ENCODE results near the gene TAT.
"Not testable (repeated sequence)": the region's sequence is repeated elsewhere in the genome, so short reads cannot be mapped to it uniquely, and the experiment has no call there.

TAT gene

GRCh38 chr16:71574702-71575101, 2.2 kb downstream of the TAT start:
- H3K9ac ChIP-seq (ENCODE audit: low read depth, low read length): no peak overlapping the region
- H3K36me3 ChIP-seq (ENCODE audit: control insufficient read depth, insufficient read depth, low read length): no peaks in the 10 kb centered on the region
- H3K4me3 ChIP-seq (ENCODE audit: low read depth, low read length): no peak overlapping the region
- H3K27me3 ChIP-seq (ENCODE audit: control insufficient read depth, insufficient read depth, low read length): no peaks in the 10 kb centered on the region
- H3K9me3 ChIP-seq (ENCODE audit: control insufficient read depth, insufficient read depth, low read length): no peaks in the 10 kb centered on the region
- H3K4me1 ChIP-seq (ENCODE audit: control insufficient read depth, insufficient read depth, low read length): no peaks in the 10 kb centered on the region

DNA sequence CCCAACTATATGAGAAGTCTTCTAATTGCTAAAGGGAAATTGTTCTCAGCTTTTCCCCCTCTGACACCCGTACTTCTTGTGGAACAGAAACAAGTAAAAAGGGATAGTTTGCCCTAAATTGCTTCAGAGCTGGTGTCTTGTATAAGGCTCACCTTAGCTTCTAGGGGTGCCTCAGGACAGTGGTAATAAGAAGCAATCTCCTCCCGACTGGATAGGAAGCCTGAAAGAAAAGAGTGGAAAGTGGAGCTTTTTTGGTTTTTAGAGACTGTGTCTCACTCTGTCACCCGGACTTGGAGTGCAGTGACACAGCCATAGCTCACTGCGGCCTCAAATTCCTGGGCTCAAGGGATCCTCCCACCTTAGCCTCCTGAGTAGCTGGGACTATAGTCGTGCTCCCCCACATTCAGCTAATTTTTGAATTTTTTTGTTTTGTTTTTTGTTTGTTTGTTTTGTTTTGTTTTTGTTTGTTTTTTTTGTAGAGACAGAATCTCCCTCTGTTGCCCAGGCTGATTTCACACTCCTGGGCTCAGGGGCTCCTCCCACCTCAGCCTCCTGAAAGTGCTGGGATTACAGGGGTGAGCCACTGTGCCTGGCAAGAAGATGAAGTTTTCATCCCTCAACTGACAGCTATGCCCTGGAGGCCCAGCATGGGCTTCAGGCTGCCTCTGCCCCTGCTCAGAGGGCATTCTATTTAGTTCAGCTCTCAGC, 3.4 kb downstream of the TAT start:
- Histone ChIP-seq H3K36me3 (ENCODE audit: control insufficient read depth, insufficient read depth, low read length) (no peaks in the 10 kb centered on the region), H3K27me3 (ENCODE audit: control insufficient read depth, insufficient read depth, low read length) (no peaks in the 10 kb centered on the region), H3K9ac (ENCODE audit: low read depth, low read length) (no peak overlapping the region), H3K9me3 (ENCODE audit: control insufficient read depth, insufficient read depth, low read length) (no peaks in the 10 kb centered on the region), H3K4me3 (ENCODE audit: low read depth, low read length) (no peak overlapping the region), H3K4me1 (ENCODE audit: control insufficient read depth, insufficient read depth, low read length) (no peaks in the 10 kb centered on the region)

DNA sequence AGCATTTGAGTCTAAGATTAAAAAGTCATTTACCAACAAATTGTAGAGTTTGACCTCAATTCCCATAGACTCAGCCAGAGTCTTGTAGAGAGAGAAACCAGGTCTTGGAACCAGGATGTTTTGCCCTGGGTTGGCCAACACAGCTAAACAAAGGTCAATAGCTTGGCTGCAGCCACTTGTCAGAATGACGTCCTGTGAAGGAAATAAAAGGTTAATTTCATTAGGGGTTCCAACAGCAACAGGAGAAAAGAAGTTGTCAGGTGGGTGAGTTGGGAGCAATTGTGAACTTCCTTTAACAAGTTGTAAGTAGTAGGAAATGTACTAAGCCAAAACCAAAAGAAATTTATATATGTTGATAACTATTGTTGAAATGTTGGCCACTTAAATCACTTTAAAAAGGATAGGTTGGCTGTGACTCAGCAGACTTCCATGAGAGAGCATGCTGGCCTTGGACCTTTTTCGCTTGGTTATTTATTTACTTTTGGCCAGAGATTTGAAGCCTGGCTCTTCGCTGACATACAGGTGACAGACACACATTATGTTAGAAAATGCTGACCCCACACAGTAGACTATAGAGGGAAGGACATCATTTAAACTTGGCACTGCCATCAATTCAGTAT, 4.3 kb downstream of the TAT start:
- no peak overlapping the region for H3K4me3 ChIP-seq (ENCODE audit: low read depth, low read length)
- H3K9ac ChIP-seq (ENCODE audit: low read depth, low read length): no peak overlapping the region
- no peaks in the 10 kb centered on the region for H3K27me3 ChIP-seq (ENCODE audit: control insufficient read depth, insufficient read depth, low read length)
- no peaks in the 10 kb centered on the region for H3K9me3 ChIP-seq (ENCODE audit: control insufficient read depth, insufficient read depth, low read length)
- no peaks in the 10 kb centered on the region for H3K36me3 ChIP-seq (ENCODE audit: control insufficient read depth, insufficient read depth, low read length)
- H3K4me1 ChIP-seq (ENCODE audit: control insufficient read depth, insufficient read depth, low read length): no peaks in the 10 kb centered on the region

DNA sequence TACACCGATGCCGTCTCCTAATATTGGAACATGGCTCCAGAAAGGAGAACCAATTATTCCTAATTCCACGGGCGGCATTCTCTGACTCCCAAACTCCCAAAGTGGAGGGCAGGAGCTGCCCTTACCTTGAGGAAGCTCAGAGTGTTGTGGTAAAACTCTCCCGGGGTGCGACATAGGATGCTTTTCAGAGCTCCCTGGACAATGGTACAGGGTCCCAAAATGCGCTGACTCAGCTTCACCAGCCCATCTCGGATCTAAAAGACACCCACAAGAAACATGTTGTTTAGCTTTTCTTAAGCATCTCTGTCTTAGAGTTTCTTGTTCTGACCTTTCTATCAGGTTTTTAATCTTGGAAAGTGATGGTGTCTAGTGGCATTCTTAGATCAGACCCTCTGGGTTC, 6.7 kb downstream of the TAT start:
- Histone ChIP-seq H3K9ac (ENCODE audit: low read depth, low read length) (no peak overlapping the region), H3K27me3 (ENCODE audit: control insufficient read depth, insufficient read depth, low read length) (no peaks in the 10 kb centered on the region), H3K36me3 (ENCODE audit: control insufficient read depth, insufficient read depth, low read length) (no peaks in the 10 kb centered on the region), H3K4me3 (ENCODE audit: low read depth, low read length) (no peak overlapping the region), H3K4me1 (ENCODE audit: control insufficient read depth, insufficient read depth, low read length) (no peaks in the 10 kb centered on the region), H3K9me3 (ENCODE audit: control insufficient read depth, insufficient read depth, low read length) (no peaks in the 10 kb centered on the region)

- no peak overlapping the region for H3K4me3 ChIP-seq (ENCODE audit: low read depth, low read length)
- H3K36me3 ChIP-seq (ENCODE audit: control insufficient read depth, insufficient read depth, low read length): no peaks in the 10 kb centered on the region
- no peaks in the 10 kb centered on the region for H3K9me3 ChIP-seq (ENCODE audit: control insufficient read depth, insufficient read depth, low read length)
- no peaks in the 10 kb centered on the region for H3K4me1 ChIP-seq (ENCODE audit: control insufficient read depth, insufficient read depth, low read length)
- H3K27me3 ChIP-seq (ENCODE audit: control insufficient read depth, insufficient read depth, low read length): no peaks in the 10 kb centered on the region
- H3K9ac ChIP-seq (ENCODE audit: low read depth, low read length): no peak overlapping the region
Observed at GRCh38 chr16:71569621-71570020, 7.3 kb downstream of the TAT start.

DNA sequence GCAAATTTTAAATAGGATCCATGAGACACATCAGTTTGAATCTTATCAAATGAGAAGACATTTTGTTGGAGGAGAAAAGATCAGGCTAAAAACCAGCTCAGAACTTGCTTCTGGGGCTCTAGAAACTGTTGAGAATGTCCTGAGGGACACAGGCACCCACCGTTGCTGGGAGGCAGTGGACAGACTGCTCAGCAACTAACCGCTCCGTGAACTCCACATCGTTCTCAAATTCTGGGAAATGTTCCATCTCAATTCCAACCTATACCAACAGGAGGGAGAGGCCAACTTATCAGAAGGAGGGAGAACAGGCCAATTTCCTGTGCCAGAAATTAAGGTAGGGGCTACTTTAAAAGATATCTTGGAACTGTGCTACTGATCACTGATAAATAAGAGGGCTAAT, 8.3 kb downstream of the TAT start:
- Histone ChIP-seq H3K9me3 (ENCODE audit: control insufficient read depth, insufficient read depth, low read length) (no peaks in the 10 kb centered on the region), H3K4me1 (ENCODE audit: control insufficient read depth, insufficient read depth, low read length) (no peaks in the 10 kb centered on the region), H3K27me3 (ENCODE audit: control insufficient read depth, insufficient read depth, low read length) (no peaks in the 10 kb centered on the region), H3K36me3 (ENCODE audit: control insufficient read depth, insufficient read depth, low read length) (no peaks in the 10 kb centered on the region), H3K9ac (ENCODE audit: low read depth, low read length) (no peak overlapping the region), H3K4me3 (ENCODE audit: low read depth, low read length) (no peak overlapping the region)

DNA sequence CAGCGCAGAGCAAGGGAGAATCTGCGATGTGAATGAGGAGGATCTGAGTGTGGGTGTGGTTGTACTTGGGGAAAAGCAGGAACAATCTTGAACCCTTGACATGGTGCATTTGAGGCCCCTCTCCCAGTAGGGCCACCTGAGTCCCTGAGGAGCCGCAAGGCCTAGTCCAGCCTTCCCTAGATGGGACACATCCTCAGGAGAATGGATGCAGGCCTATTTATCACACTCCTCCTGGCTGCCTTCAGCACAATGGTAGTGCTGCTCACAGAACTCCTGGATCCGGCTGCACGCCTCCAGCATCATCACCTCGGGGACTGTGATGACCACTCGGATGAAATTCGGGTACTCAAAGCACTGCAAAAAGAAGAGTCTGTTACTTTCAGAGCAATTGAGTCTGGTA, 9.0 kb downstream of the TAT start:
- no peaks in the 10 kb centered on the region for H3K4me1 ChIP-seq (ENCODE audit: control insufficient read depth, insufficient read depth, low read length)

GRCh38 chr16:71565812-71566700, 10.8 kb downstream of the TAT start:
- Histone ChIP-seq H3K36me3 (ENCODE audit: control insufficient read depth, insufficient read depth, low read length) (no peaks in the 10 kb centered on the region), H3K4me1 (ENCODE audit: control insufficient read depth, insufficient read depth, low read length) (no peaks in the 10 kb centered on the region), H3K4me3 (ENCODE audit: low read depth, low read length) (no peak overlapping the region), H3K9me3 (ENCODE audit: control insufficient read depth, insufficient read depth, low read length) (no peaks in the 10 kb centered on the region), H3K9ac (ENCODE audit: low read depth, low read length) (no peak overlapping the region), H3K27me3 (ENCODE audit: control insufficient read depth, insufficient read depth, low read length) (no peaks in the 10 kb centered on the region)

More for the DNA sequence above, 9.0 kb downstream of the TAT start:
- H3K9me3 ChIP-seq (ENCODE audit: control insufficient read depth, insufficient read depth, low read length): no peaks in the 10 kb centered on the region
- no peak overlapping the region for H3K4me3 ChIP-seq (ENCODE audit: low read depth, low read length)
- H3K36me3 ChIP-seq (ENCODE audit: control insufficient read depth, insufficient read depth, low read length): no peaks in the 10 kb centered on the region
- H3K27me3 ChIP-seq (ENCODE audit: control insufficient read depth, insufficient read depth, low read length): no peaks in the 10 kb centered on the region
- no peak overlapping the region for H3K9ac ChIP-seq (ENCODE audit: low read depth, low read length)

DNA sequence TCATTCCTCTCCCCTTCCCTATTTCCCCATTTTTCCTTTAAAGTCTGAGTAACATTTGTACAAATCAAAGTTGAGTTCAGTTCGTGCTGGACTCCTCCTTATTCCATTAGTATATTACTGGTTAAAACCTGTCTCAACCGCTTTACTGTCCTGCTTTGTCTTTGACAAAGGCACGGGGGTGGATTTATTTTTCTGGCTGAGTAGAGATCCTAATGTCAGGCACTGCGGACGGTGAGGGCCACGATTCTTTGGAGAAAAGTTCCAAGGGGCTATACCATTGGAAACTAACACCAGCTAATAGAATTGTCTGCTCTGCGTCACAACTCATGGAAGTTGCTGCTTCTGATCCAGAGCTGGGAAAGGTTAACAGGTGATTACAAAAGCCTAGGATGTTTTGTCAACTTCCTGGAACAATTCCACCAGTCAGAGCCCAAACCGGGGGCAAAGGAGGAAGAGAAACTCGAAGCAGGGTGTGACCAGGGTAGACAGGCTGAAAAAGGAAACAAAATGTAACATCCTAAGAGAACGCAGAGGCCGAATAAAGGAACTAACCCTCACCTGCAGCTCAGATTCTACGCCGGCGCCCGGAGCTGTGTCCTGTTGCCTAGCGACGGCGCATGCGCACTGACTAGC, 12.4 kb downstream of the TAT start:
- Histone ChIP-seq H3K27me3 (ENCODE audit: control insufficient read depth, insufficient read depth, low read length) (no peaks in the 10 kb centered on the region), H3K36me3 (ENCODE audit: control insufficient read depth, insufficient read depth, low read length) (no peaks in the 10 kb centered on the region), H3K9ac (ENCODE audit: low read depth, low read length) (no peak overlapping the region), H3K4me3 (ENCODE audit: low read depth, low read length) (peak overlapping the region; percentile 76), H3K4me1 (ENCODE audit: control insufficient read depth, insufficient read depth, low read length) (no peaks in the 10 kb centered on the region), H3K9me3 (ENCODE audit: control insufficient read depth, insufficient read depth, low read length) (no peaks in the 10 kb centered on the region)

- H3K9ac ChIP-seq (ENCODE audit: low read depth, low read length): no peak overlapping the region
- H3K36me3 ChIP-seq (ENCODE audit: control insufficient read depth, insufficient read depth, low read length): no peaks in the 10 kb centered on the region
- no peak overlapping the region for H3K4me3 ChIP-seq (ENCODE audit: low read depth, low read length)
- H3K9me3 ChIP-seq (ENCODE audit: control insufficient read depth, insufficient read depth, low read length): no peaks in the 10 kb centered on the region
- H3K27me3 ChIP-seq (ENCODE audit: control insufficient read depth, insufficient read depth, low read length): no peaks in the 10 kb centered on the region
- no peaks in the 10 kb centered on the region for H3K4me1 ChIP-seq (ENCODE audit: control insufficient read depth, insufficient read depth, low read length)
Observed at GRCh38 chr16:71562552-71562951, 14.3 kb downstream of the TAT start.

- H3K9me3 ChIP-seq (ENCODE audit: control insufficient read depth, insufficient read depth, low read length); H3K4me3 ChIP-seq (ENCODE audit: low read depth, low read length); H3K27me3 ChIP-seq (ENCODE audit: control insufficient read depth, insufficient read depth, low read length); H3K9ac ChIP-seq (ENCODE audit: low read depth, low read length); H3K36me3 ChIP-seq (ENCODE audit: control insufficient read depth, insufficient read depth, low read length); H3K4me1 ChIP-seq (ENCODE audit: control insufficient read depth, insufficient read depth, low read length): not testable (repeated sequence)
Observed at GRCh38 chr16:71561886-71562285, 15.0 kb downstream of the TAT start.
